CD4-positive, alpha-beta T cell (primary cell): Measurements from ENCODE around the gene TMEM151B. TPM values are rescaled to one million over a fixed set of nuclear protein-coding genes. Genes with fewer than 3 reads are reported as not detected.

Experiments
- ATAC-seq: fragments of 200-7000 bp; cut with Tn5 transposase; one replicate; pipeline ENCODE4 v1.10.0; 2022; ENCODE audit warnings: mild to moderate bottlenecking; ENCODE audit not compliant: poor library complexity
- CTCF ChIA-PET: fragments of 350-600 bp; sonication (Branson Sonifier 250); formaldehyde crosslinking; loops from one replicate; lab custom pipeline; 2021; ENCODE audit warnings: antibody characterized with exemption, inconsistent platforms; lab: Charles Lee
- POLR2A ChIA-PET: fragments of 350-600 bp; sonication (Branson Sonifier 250); formaldehyde crosslinking; loops from one replicate; lab custom pipeline; 2021; ENCODE audit warnings: antibody characterized with exemption, inconsistent platforms; lab: Charles Lee
- DNase-seq, 14 experiments: peaks; one replicate each; pipeline ENCODE4 v3.0.0-alpha.2; 2013 to 2020; ENCODE audit warnings: mixed read lengths in 2 of 14
- H3K27ac ChIP-seq, 2 donors: one replicate each; pipeline versions ENCODE4 v1.5.1 to v1.7.0; 2013; ENCODE audit warnings: low read length in 2 of 2, low read depth in 1 of 2, mild to moderate bottlenecking in 1 of 2
- H3K27me3 ChIP-seq, 2 experiments: 1 replicate in 1 of 2; 2 replicates in 1 of 2; pipeline versions ENCODE4 v1.6.1 to v1.7.0; 2013; ENCODE audit warnings: low read length in 2 of 2, control low read depth in 1 of 2, mild to moderate bottlenecking in 1 of 2, moderate library complexity in 1 of 2; ENCODE audit not compliant: insufficient read depth in 2 of 2, control insufficient read depth in 1 of 2
- H3K36me3 ChIP-seq: one replicate; pipeline ENCODE4 v1.6.1; 2013; ENCODE audit warnings: low read length, control low read depth; ENCODE audit not compliant: insufficient read depth
- H3K4me1 ChIP-seq: one replicate; pipeline ENCODE4 v1.6.1; 2013; ENCODE audit warnings: low read length, control low read depth; ENCODE audit not compliant: insufficient read depth
- H3K4me3 ChIP-seq: one replicate; pipeline ENCODE4 v1.5.1; 2013; ENCODE audit warnings: mild to moderate bottlenecking, low read length, moderate library complexity
- H3K9me3 ChIP-seq, 2 experiments: 1 replicate in 1 of 2; 2 replicates in 1 of 2; pipeline versions ENCODE4 v1.6.1 to v1.7.0; 2013; ENCODE audit warnings: low read length in 2 of 2, mild to moderate bottlenecking in 2 of 2, control low read depth in 1 of 2, moderate library complexity in 1 of 2; ENCODE audit not compliant: control insufficient read depth in 1 of 2, insufficient read depth in 1 of 2
- H3K27ac Mint-ChIP-seq: one replicate; pipeline ENCODE4 v1.8.0; 2020; ENCODE audit warnings: mixed read lengths
- H3K27me3 Mint-ChIP-seq: one replicate; pipeline ENCODE4 v1.8.0; 2021; ENCODE audit warnings: mixed read lengths
- H3K36me3 Mint-ChIP-seq: one replicate; pipeline ENCODE4 v1.8.0; 2021; ENCODE audit warnings: low read depth, mixed read lengths
- H3K4me1 Mint-ChIP-seq: one replicate; pipeline ENCODE4 v1.8.0; 2021; ENCODE audit warnings: low read depth, mixed read lengths
- H3K4me3 Mint-ChIP-seq: one replicate; pipeline ENCODE4 v1.8.0; 2020; ENCODE audit warnings: mild to moderate bottlenecking, mixed read lengths
- H3K9me3 Mint-ChIP-seq: one replicate; pipeline ENCODE4 v1.8.0; 2020; ENCODE audit warnings: mixed read lengths
- intact Hi-C, 2 experiments: fragments of 100-400 bp; cut with DNase I in 1 of 2; cut with micrococcal nuclease in 1 of 2; formaldehyde crosslinking; loops; one replicate each; pipeline versions ENCODE4 v1.15.1 to v1.9.0; 2023 to 2025; cut with DNase I, micrococcal nuclease
- total RNA-seq, 174 experiments: library from RNA in 2 of 174; stranded (reverse) in 2 of 174; gene quantifications; one replicate each; pipeline ENCODE4 v1.2.3 and lab custom pipeline; 2021 to 2026
- TF ChIP-seq, protein P1 (sequence below): fragments of 200-600 bp; IDR thresholded peaks from one replicate; pipeline ENCODE4 v1.8.0; 2022; ENCODE audit warnings: antibody characterized with exemption, mild to moderate bottlenecking

Gene TMEM151B
- total RNA-seq, 2 experiments from 2014 or later: not detected

DNA sequence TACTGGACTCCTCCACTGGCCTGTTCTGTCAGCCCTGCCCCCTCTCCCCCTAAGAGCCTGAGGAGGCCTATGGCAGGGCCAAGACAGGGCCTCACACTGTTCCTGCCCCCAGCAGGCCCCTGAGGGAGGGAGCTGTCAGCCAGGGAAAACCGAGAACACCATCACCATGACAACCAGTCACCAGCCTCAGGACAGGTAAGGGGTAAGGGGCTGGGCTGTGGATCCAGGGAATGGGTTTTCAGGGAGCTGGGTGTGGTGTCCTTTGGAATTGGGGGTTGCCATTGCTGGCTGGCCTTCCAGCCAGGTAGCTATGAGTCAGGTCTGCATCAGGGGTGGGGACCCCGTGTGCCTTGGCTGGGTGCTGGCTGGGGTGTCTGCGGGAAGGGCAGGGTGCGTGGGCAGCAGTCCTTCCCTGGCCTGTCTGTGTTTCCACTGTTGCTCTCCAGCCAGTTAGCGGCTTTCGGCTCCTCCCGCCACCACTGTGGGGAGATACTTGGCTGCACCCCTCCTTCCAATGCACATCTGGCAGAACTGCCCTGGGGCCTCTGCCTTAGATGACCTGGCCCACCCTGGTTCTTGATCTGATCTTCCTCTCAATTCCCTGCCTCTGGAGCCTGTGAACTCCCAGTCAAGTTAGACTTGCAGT is 43.0 kb upstream of the TMEM151B start:
- H3K4me3 ChIP-seq: no peak overlapping the region
- no peak overlapping the region for H3K4me3 Mint-ChIP-seq
- no peak overlapping the region for H3K27ac Mint-ChIP-seq
- ATAC-seq: no peak
- no peaks in the 10 kb centered on the region for H3K36me3 Mint-ChIP-seq
- no peaks in the 10 kb centered on the region for H3K27me3 Mint-ChIP-seq
- H3K36me3 ChIP-seq: no peaks in the 10 kb centered on the region
- no peak for DNase-seq
- ChIA-PET POLR2A (interaction anchor here (1.9 kb wide), 1 partner anchor 20 kb away, joined by 6 read pairs; the partner anchor contains the start of gene HSP90AB1), CTCF (no interaction called here)
- TF ChIP-seq, protein P1, sequence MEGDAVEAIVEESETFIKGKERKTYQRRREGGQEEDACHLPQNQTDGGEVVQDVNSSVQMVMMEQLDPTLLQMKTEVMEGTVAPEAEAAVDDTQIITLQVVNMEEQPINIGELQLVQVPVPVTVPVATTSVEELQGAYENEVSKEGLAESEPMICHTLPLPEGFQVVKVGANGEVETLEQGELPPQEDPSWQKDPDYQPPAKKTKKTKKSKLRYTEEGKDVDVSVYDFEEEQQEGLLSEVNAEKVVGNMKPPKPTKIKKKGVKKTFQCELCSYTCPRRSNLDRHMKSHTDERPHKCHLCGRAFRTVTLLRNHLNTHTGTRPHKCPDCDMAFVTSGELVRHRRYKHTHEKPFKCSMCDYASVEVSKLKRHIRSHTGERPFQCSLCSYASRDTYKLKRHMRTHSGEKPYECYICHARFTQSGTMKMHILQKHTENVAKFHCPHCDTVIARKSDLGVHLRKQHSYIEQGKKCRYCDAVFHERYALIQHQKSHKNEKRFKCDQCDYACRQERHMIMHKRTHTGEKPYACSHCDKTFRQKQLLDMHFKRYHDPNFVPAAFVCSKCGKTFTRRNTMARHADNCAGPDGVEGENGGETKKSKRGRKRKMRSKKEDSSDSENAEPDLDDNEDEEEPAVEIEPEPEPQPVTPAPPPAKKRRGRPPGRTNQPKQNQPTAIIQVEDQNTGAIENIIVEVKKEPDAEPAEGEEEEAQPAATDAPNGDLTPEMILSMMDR: no peak
- H3K27ac ChIP-seq: no peak overlapping the region
- no peaks in the 10 kb centered on the region for H3K9me3 ChIP-seq
- peaks cover 18% of the 10 kb centered on the region for H3K4me1 Mint-ChIP-seq
- H3K9me3 Mint-ChIP-seq: no peaks in the 10 kb centered on the region
- intact Hi-C loops: loop anchor here in 1 of 2 experiments (10.0 kb wide), 1 partner anchor 592 kb away; the partner anchor contains the start of gene MAD2L1BP
- no peaks in the 10 kb centered on the region for H3K27me3 ChIP-seq
- H3K4me1 ChIP-seq: peaks cover 20% of the 10 kb centered on the region

DNA sequence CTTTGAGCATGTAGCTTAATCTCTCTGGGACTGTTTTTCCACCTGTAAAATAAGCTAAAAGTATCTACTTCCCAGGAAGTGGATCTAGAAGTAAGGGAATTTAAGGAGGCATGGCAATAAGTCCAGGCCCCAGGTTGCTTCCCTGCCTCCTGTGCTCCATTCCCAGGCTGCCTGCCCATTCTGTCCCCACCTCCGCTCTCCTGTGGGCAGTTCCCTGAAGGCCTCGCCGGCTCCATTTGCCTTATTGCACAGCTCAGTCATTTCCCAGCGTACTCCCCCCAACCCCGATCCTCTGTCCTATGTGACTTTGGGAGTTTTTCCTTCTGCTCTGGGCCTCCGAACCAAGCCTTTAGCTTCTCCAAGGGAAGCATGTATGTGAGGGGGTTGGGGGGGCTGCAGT is 42.2 kb upstream of the TMEM151B start:
- TF ChIP-seq, protein P1: no peak
- Mint-ChIP-seq H3K4me1 (peaks cover 10% of the 10 kb centered on the region), H3K27ac (no peak overlapping the region), H3K36me3 (no peaks in the 10 kb centered on the region), H3K9me3 (no peaks in the 10 kb centered on the region), H3K27me3 (no peaks in the 10 kb centered on the region), H3K4me3 (no peak overlapping the region)
- no peak for DNase-seq
- POLR2A ChIA-PET: interaction anchor here (1.0 to 1.9 kb wide), 2 partner anchors 9 to 19 kb away, joined by 3 to 6 read pairs; partner anchors contain the start of gene HSP90AB1
- Histone ChIP-seq H3K36me3 (no peaks in the 10 kb centered on the region), H3K4me3 (no peak overlapping the region), H3K4me1 (peaks cover 12% of the 10 kb centered on the region), H3K27ac (no peak overlapping the region), H3K9me3 (no peaks in the 10 kb centered on the region), H3K27me3 (no peaks in the 10 kb centered on the region)
- intact Hi-C loops: loop anchor here in 1 of 2 experiments (10.0 kb wide), 1 partner anchor 593 kb away; the partner anchor contains the start of gene MAD2L1BP
- no peak for ATAC-seq
- CTCF ChIA-PET: no interaction called here

DNA sequence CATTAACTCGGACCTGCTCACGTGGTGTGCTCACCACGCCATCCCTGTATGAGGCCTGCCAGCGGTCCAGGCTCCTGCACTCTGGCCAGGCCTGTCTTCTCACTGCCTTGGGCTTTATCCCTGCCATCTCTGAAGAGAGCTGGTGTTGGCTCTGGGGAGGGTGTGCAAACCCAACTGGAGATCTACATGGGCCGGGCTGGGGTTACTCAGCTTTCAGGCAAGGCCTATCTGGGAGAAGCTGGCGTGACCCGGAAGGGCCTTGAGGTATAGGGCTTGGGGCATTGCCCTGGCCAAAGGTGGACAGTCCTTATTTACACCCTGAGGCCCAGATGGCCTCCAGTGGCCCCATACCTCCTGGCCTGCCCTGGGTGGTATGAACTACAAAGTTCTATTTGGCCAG is 41.8 kb upstream of the TMEM151B start:
- Mint-ChIP-seq H3K4me3 (no peak overlapping the region), H3K36me3 (no peaks in the 10 kb centered on the region), H3K27ac (no peak overlapping the region), H3K4me1 (peaks cover 8% of the 10 kb centered on the region), H3K9me3 (no peaks in the 10 kb centered on the region), H3K27me3 (no peaks in the 10 kb centered on the region)
- Histone ChIP-seq H3K9me3 (no peaks in the 10 kb centered on the region), H3K4me1 (peaks cover 13% of the 10 kb centered on the region), H3K36me3 (no peaks in the 10 kb centered on the region), H3K27me3 (no peaks in the 10 kb centered on the region), H3K4me3 (no peak overlapping the region), H3K27ac (no peak overlapping the region)
- TF ChIP-seq, protein P1: no peak
- ATAC-seq (no peak), DNase-seq (no peak)
- ChIA-PET POLR2A (interaction anchor here (1.0 to 1.9 kb wide), 2 partner anchors 9 to 19 kb away, joined by 3 to 6 read pairs; partner anchors contain the start of gene HSP90AB1), CTCF (no interaction called here)
- intact Hi-C loops: loop anchor here in 1 of 2 experiments (10.0 kb wide), 1 partner anchor 594 kb away; the partner anchor contains the start of gene MAD2L1BP
